H1 (cell line): ENCODE results near the gene NBAS. TPM values are rescaled to one million over a fixed set of nuclear protein-coding genes. Genes with fewer than 3 reads are reported as not detected.

Experiments
- EP300 ChIP-seq, 2 experiments: IDR thresholded peaks; 1 replicate in 1 of 2; 2 replicates in 1 of 2; pipeline ENCODE4 v1.6.1; 2011 to 2012; ENCODE audit warnings: low read depth in 2 of 2, low read length in 2 of 2, mild to moderate bottlenecking in 2 of 2, borderline replicate concordance in 1 of 2, inconsistent platforms in 1 of 2, moderate library complexity in 1 of 2
- HDAC2 ChIP-seq, 2 experiments: fragments of 300-600 bp in 1 of 2; sonication (generic) in 1 of 2; IDR thresholded peaks; 2 replicates each; pipeline ENCODE4 v1.6.1; 2011 to 2012; ENCODE audit warnings: low read depth in 2 of 2, low read length in 2 of 2, mild to moderate bottlenecking in 2 of 2, moderate library complexity in 2 of 2, borderline replicate concordance in 1 of 2, inconsistent platforms in 1 of 2
- KDM1A ChIP-seq: fragments of 200-600, 300-600 bp; sonication (generic); IDR thresholded peaks from 2 replicates; pipeline ENCODE4 v1.7.1; 2016; ENCODE audit warnings: mild to moderate bottlenecking, low read length, borderline replicate concordance
- RBBP5 ChIP-seq: IDR thresholded peaks from 2 replicates; pipeline ENCODE4 v1.7.1; 2012; ENCODE audit warnings: low read depth, mild to moderate bottlenecking, inconsistent platforms, low read length, moderate library complexity, borderline replicate concordance
- SAP30 ChIP-seq: fragments of 300-600 bp; sonication (generic); IDR thresholded peaks from 2 replicates; pipeline ENCODE4 v1.7.1; 2012; ENCODE audit warnings: low read length, moderate library complexity, mild to moderate bottlenecking, inconsistent platforms; ENCODE audit not compliant: insufficient read depth, insufficient replicate concordance
- TAF7 ChIP-seq: optimal IDR thresholded peaks from 2 replicates; pipeline ENCODE3; 2011; ENCODE audit warnings: low read depth, mild to moderate bottlenecking, inconsistent platforms, low read length, moderate library complexity, borderline replicate concordance
- polyA plus RNA-seq, 7 experiments: library from polyadenylated mRNA; depleted of rRNA in 3 of 7; stranded (reverse) in 5 of 7; unstranded in 2 of 7; fragments of >200 nt in 5 of 7; fragments of 200-250 nt in 2 of 7; gene quantifications; 1 replicate in 5 of 7; 2 replicates in 1 of 7; 4 replicates in 1 of 7; pipeline versions ENCODE4 v1.2.1 to v1.2.3, GENCODE V29; 2011 to 2013; ENCODE audit warnings: missing spikeins in 2 of 7, mixed read lengths in 2 of 7
- total RNA-seq: library from RNA; stranded (reverse); fragmentation: NEBNext Ultra II Directional; extraction: Animal tissue kit (Norgen Biotek cat#: 25700); gene quantifications from 2 replicates; pipeline ENCODE4 v1.2.1, GENCODE V29; 2021

Gene NBAS
- total and polyA plus RNA-seq, 2 of the 8 experiments (the other 6 are each of a cell fraction or from before 2014, with no cell fraction given) = 19.6 to 34.8 TPM

DNA sequence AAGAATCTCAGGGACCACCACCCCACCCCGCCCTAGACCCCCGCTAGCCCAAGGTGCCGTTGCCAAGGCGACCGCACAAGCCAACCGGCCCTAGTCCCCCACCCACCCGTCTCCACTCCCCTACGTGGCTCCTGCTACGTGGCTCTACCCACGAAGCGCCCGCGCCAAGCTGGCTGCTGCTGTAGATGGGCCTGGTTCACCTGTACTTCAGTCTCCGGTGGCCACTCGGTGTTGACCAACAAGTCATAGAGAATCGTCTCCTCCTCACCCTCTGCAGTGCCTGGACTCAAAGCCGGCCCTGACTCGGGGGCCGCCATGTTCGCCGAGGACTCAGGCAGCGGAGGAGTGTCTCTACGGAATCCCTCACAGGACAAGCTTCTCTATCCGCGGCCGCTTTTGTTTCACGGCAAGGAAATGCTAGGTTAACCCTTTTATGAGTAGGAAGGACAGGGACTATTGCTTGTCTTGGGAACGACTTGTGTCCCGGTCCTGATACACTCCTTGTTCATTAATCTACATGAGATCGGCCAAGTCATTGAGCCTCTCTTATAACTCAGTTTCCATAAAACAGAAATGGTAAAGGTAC, at the start of gene NBAS (continued):
- TF ChIP-seq RBBP5 = 0 out of 2 replicates have a peak, but pooled peaks have one; percentile 66
- peak in 1 of 2 experiments; percentile 82; a peak in 1 of 4 replicates for TF ChIP-seq HDAC2 (IDR thresholded peaks at IDR 0.05; ENCODE audit: borderline replicate concordance in 1 of 2, low read depth in 2 of 2, low read length in 2 of 2)
- TF ChIP-seq SAP30 = peak; percentile 89
- TF ChIP-seq EP300 (IDR thresholded peaks at IDR 0.05; ENCODE audit: borderline replicate concordance in 1 of 2, low read depth in 2 of 2, low read length in 2 of 2) = 0 out of 3 replicates have a peak, but pooled peaks of 1 of the 2 experiments have one; percentile 33
- peak; percentile 57 for TF ChIP-seq TAF7
- TF ChIP-seq KDM1A = no peak
